ENCODE data around the gene UGDH. TPM values are rescaled to one million over a fixed set of nuclear protein-coding genes. Genes with fewer than 3 reads are reported as not detected.

Gene UGDH
- total and polyA plus RNA-seq, 2 donors (not counting 3 experiments of a cell fraction or from before 2014, with no cell fraction given): 41.3 to 62.1 TPM

DNA sequence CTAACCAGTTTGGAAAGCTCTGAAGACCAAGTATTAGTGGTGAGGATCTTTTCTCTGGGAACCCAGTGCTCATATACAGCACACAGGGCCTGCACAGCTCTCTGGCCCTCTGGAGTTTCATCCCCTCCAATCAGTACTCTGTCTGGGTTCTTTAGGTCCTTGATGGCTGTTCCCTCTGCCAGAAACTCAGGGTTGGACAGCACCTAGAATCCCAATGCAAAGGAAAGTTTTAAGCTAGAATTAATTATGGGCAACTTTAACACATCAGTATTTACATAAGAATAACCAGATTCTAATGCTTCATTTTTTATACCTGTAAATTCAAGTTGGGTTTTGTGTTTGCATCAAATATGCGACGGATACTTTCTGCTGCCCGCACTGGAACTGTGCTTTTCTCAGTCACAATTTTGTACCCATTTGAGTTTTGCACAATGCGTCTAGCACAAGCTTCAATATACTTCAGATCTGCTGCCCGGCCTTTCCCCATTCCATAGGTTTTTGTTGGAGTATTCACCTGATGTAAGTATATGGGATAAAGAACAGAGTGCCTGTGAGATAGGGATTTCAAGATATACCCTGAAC lies 16.8 kb downstream of the UGDH start:
- Histone ChIP-seq H3K36me3 (ENCODE audit: control insufficient read depth in 2 of 2, extremely low read depth in 1 of 2, insufficient read depth in 2 of 2, low read length in 2 of 2) (peaks cover 19 to 29% of the 10 kb centered on the region in 2 experiments), H3K4me1 (ENCODE audit: control insufficient read depth, extremely low read depth, insufficient read depth, low read length) (no peaks in the 10 kb centered on the region), H3K9ac (replicated peaks; ENCODE audit: extremely low read depth, insufficient read depth, low read length) (no peak overlapping the region), H3K4me3 (replicated peaks in 1 of 3; ENCODE audit: insufficient read depth in 1 of 3, low read depth in 1 of 3, low read length in 3 of 3) (no peak overlapping the region), H3K9me3 (replicated peaks; ENCODE audit: control insufficient read depth, insufficient read depth, low read length) (no peaks in the 10 kb centered on the region), H3K27me3 (ENCODE audit: control insufficient read depth in 2 of 2, insufficient read depth in 2 of 2, low read length in 2 of 2) (no peaks in the 10 kb centered on the region), H3K79me2 (ENCODE audit: control insufficient read depth, insufficient read depth, low read length) (peaks cover 3% of the 10 kb centered on the region), H3K27ac (ENCODE audit: insufficient read depth, low read depth, low read length) (no peak overlapping the region), H3K9me1 (replicated peaks; ENCODE audit: control insufficient read depth, extremely low read depth, insufficient read depth, low read length) (no peaks in the 10 kb centered on the region), H2AFZ (ENCODE audit: low read depth, low read length) (no peak overlapping the region), H3K4me2 (ENCODE audit: insufficient read depth, low read length) (no peak overlapping the region), H4K20me1 (replicated peaks; ENCODE audit: control insufficient read depth, extremely low read depth, insufficient read depth, low read length) (no peaks in the 10 kb centered on the region)
- TF ChIP-seq FOS (IDR thresholded peaks at IDR 0.05; ENCODE audit: borderline replicate concordance, insufficient read depth, low read length): no peak
- TF ChIP-seq POLR2AphosphoS5 (IDR thresholded peaks at IDR 0.05; ENCODE audit: insufficient read depth, low read depth, low read length): no peak
- TF ChIP-seq, protein P1, sequence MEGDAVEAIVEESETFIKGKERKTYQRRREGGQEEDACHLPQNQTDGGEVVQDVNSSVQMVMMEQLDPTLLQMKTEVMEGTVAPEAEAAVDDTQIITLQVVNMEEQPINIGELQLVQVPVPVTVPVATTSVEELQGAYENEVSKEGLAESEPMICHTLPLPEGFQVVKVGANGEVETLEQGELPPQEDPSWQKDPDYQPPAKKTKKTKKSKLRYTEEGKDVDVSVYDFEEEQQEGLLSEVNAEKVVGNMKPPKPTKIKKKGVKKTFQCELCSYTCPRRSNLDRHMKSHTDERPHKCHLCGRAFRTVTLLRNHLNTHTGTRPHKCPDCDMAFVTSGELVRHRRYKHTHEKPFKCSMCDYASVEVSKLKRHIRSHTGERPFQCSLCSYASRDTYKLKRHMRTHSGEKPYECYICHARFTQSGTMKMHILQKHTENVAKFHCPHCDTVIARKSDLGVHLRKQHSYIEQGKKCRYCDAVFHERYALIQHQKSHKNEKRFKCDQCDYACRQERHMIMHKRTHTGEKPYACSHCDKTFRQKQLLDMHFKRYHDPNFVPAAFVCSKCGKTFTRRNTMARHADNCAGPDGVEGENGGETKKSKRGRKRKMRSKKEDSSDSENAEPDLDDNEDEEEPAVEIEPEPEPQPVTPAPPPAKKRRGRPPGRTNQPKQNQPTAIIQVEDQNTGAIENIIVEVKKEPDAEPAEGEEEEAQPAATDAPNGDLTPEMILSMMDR (IDR thresholded peaks at IDR 0.05; ENCODE audit: extremely low read depth in 1 of 2, insufficient read depth in 1 of 2, low read depth in 1 of 2, low read length in 2 of 2): no peak
- no peak for TF ChIP-seq EZH2 (IDR thresholded peaks at IDR 0.05; ENCODE audit: borderline replicate concordance, low read depth, low read length, severe bottlenecking)
- no peak for TF ChIP-seq MYC (IDR thresholded peaks at IDR 0.05; ENCODE audit: low read depth, low read length)
- TF ChIP-seq, protein P2, sequence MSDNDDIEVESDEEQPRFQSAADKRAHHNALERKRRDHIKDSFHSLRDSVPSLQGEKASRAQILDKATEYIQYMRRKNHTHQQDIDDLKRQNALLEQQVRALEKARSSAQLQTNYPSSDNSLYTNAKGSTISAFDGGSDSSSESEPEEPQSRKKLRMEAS (IDR thresholded peaks at IDR 0.05; ENCODE audit: insufficient read depth, insufficient read length): no peak
- TF ChIP-seq JUN (IDR thresholded peaks at IDR 0.05; ENCODE audit: borderline replicate concordance, insufficient read depth, insufficient read length, low read depth): no peak
- TF ChIP-seq POLR2A (IDR thresholded peaks at IDR 0.05; ENCODE audit: low read depth, low read length): no peak
- intact Hi-C loops (cut with micrococcal nuclease): no loop called here
- ChIA-PET CTCF (interaction anchor here (1.4 kb wide), 1 partner anchor 37 kb away, joined by 3 read pairs; no protein-coding TSS in a partner anchor), POLR2A (no interaction called here)
- no peak for DNase-seq (ENCODE audit: low read depth, low spot score)
- FAIRE-seq: no peak
- TSS peak; percentile 55 for BruUV-seq (replicated peaks)
- dilution Hi-C loops (cut with MboI; ENCODE audit: extremely low pct_ligation_motif_present, low sequenced_read_pairs): no loop called here
